ENCODE results near the gene HOXA9. TPM values are rescaled to one million over a fixed set of nuclear protein-coding genes. Genes with fewer than 3 reads are reported as not detected.
A peak's percentile ranks its signal among the peaks of the same experiment; 100 is the strongest.

HOXA9 gene
- total RNA-seq, 1 donor from 2014 or later = 0.13 TPM

GRCh38 chr7:27200761-27201579 is 35.6 kb upstream of the HOXA9 start:
- DNase-seq (ENCODE audit: low read depth, low spot score) = no peak

- DNase-seq (ENCODE audit: low read depth, low spot score) = no peak
Measured at GRCh38 chr7:27199849-27200760, 34.8 kb upstream of the HOXA9 start, which contains the start of gene HOXA13. Gene HOXA13 (minus strand): TSS chr7:27200091. CDS start chr7:27200077, 14 bp downstream.

- DNase-seq (ENCODE audit: low read depth, low spot score) = no peak
Measured at GRCh38 chr7:27198871-27199801, 33.8 kb upstream of the HOXA9 start.

- no peak for DNase-seq (ENCODE audit: low read depth, low spot score)
Measured at GRCh38 chr7:27198138-27198841, 33.0 kb upstream of the HOXA9 start.

- DNase-seq (ENCODE audit: low read depth, low spot score) = no peak
Measured at GRCh38 chr7:27197137-27198042, 32.1 kb upstream of the HOXA9 start.

GRCh38 chr7:27196287-27196767 is 31.0 kb upstream of the HOXA9 start:
- peak; percentile 36 for DNase-seq (ENCODE audit: low read depth, low spot score)

- DNase-seq (ENCODE audit: low read depth, low spot score) = no peak
Measured at GRCh38 chr7:27194686-27195379, 29.5 kb upstream of the HOXA9 start.

GRCh38 chr7:27194002-27194352 is 28.6 kb upstream of the HOXA9 start:
- no peak for DNase-seq (ENCODE audit: low read depth, low spot score)

GRCh38 chr7:27193335-27194001 is 28.1 kb upstream of the HOXA9 start:
- DNase-seq (ENCODE audit: low read depth, low spot score) = no peak

- DNase-seq (ENCODE audit: low read depth, low spot score) = no peak
Measured at GRCh38 chr7:27192546-27193334, 27.4 kb upstream of the HOXA9 start.

- no peak for DNase-seq (ENCODE audit: low read depth, low spot score)
Measured at GRCh38 chr7:27191833-27192545, 26.7 kb upstream of the HOXA9 start.

GRCh38 chr7:27191161-27191731 is 25.9 kb upstream of the HOXA9 start:
- DNase-seq (ENCODE audit: low read depth, low spot score) = no peak

- DNase-seq (ENCODE audit: low read depth, low spot score) = no peak
Measured at GRCh38 chr7:27189997-27190748, 24.8 kb upstream of the HOXA9 start.

GRCh38 chr7:27189295-27189996 is 24.1 kb upstream of the HOXA9 start:
- no peak for DNase-seq (ENCODE audit: low read depth, low spot score)
